ENCODE data around the gene FSIP1.

The FSIP1 gene

GRCh38 chr15:39699516-39700374 lies 82.9 kb downstream of the FSIP1 start:
- TF ChIP-seq CTCF (IDR thresholded peaks at IDR 0.05; ENCODE audit: low read depth, low read length) = no peak
- no peak for DNase-seq (ENCODE audit: extremely low read depth, low read depth)

- no peak for DNase-seq (ENCODE audit: extremely low read depth, low read depth)
- no peak for TF ChIP-seq CTCF (IDR thresholded peaks at IDR 0.05; ENCODE audit: low read depth, low read length)
Observed at GRCh38 chr15:39698444-39699390, 83.9 kb downstream of the FSIP1 start.

GRCh38 chr15:39697509-39697908 lies 85.1 kb downstream of the FSIP1 start:
- DNase-seq (ENCODE audit: extremely low read depth, low read depth) = no peak
- TF ChIP-seq CTCF (IDR thresholded peaks at IDR 0.05; ENCODE audit: low read depth, low read length) = no peak

GRCh38 chr15:39695793-39696192 lies 86.8 kb downstream of the FSIP1 start:
- no peak for TF ChIP-seq CTCF (IDR thresholded peaks at IDR 0.05; ENCODE audit: low read depth, low read length)
- DNase-seq (ENCODE audit: extremely low read depth, low read depth) = no peak

GRCh38 chr15:39692356-39693327 lies 90.0 kb downstream of the FSIP1 start:
- DNase-seq (ENCODE audit: extremely low read depth, low read depth) = no peak
- TF ChIP-seq CTCF (IDR thresholded peaks at IDR 0.05; ENCODE audit: low read depth, low read length) = no peak

- no peak for TF ChIP-seq CTCF (IDR thresholded peaks at IDR 0.05; ENCODE audit: low read depth, low read length)
- no peak for DNase-seq (ENCODE audit: extremely low read depth, low read depth)
Observed at GRCh38 chr15:39690881-39691634, 91.6 kb downstream of the FSIP1 start.
